ENCODE measurements around the gene KCNQ1.

The KCNQ1 gene

GRCh38 chr11:2747248-2748027, 302.6 kb downstream of the KCNQ1 start:
- TF ChIP-seq ZC3H10 (CRISPR knock-in tag; IDR thresholded peaks at IDR 0.05) (no peak), ARNTL (CRISPR knock-in tag; IDR thresholded peaks at IDR 0.05; ENCODE audit: borderline replicate concordance, low read depth) (no peak), CSRNP3 (CRISPR knock-in tag; IDR thresholded peaks at IDR 0.05) (no peak), SNAI2 (CRISPR knock-in tag; IDR thresholded peaks at IDR 0.05) (no peak), BACH2 (CRISPR knock-in tag; IDR thresholded peaks at IDR 0.05; ENCODE audit: borderline replicate concordance) (no peak), RARB (CRISPR knock-in tag; IDR thresholded peaks at IDR 0.05) (no peak), PPARA (CRISPR knock-in tag; IDR thresholded peaks at IDR 0.05; ENCODE audit: borderline replicate concordance) (no peak), GLIS3 (CRISPR knock-in tag; IDR thresholded peaks at IDR 0.05) (no peak), ISL1 (CRISPR knock-in tag; IDR thresholded peaks at IDR 0.05) (no peak), TOX (CRISPR knock-in tag; IDR thresholded peaks at IDR 0.05; ENCODE audit: borderline replicate concordance) (no peak)
- no peak for ATAC-seq

GRCh38 chr11:2748061-2748813, 303.4 kb downstream of the KCNQ1 start:
- no peak for ATAC-seq
- no peak for TF ChIP-seq TCF4 (CRISPR knock-in tag; IDR thresholded peaks at IDR 0.05; ENCODE audit: borderline replicate concordance)
- TF ChIP-seq RARB (CRISPR knock-in tag; IDR thresholded peaks at IDR 0.05) = no peak
- TF ChIP-seq ZNF8 (CRISPR knock-in tag; IDR thresholded peaks at IDR 0.05) = no peak
- no peak for TF ChIP-seq ZFP30 (CRISPR knock-in tag; IDR thresholded peaks at IDR 0.05)
- TF ChIP-seq ZFP3 (CRISPR knock-in tag; IDR thresholded peaks at IDR 0.05) = no peak
- TF ChIP-seq ZC3H10 (CRISPR knock-in tag; IDR thresholded peaks at IDR 0.05) = no peak
- no peak for TF ChIP-seq TSHZ2 (CRISPR knock-in tag; IDR thresholded peaks at IDR 0.05)
- no peak for TF ChIP-seq POU6F1 (CRISPR knock-in tag; IDR thresholded peaks at IDR 0.05; ENCODE audit: borderline replicate concordance, low read depth)
- no peak for TF ChIP-seq SNAI2 (CRISPR knock-in tag; IDR thresholded peaks at IDR 0.05)
- no peak for TF ChIP-seq OSR1 (CRISPR knock-in tag; IDR thresholded peaks at IDR 0.05)
- TF ChIP-seq PPARA (CRISPR knock-in tag; IDR thresholded peaks at IDR 0.05; ENCODE audit: borderline replicate concordance) = no peak
- no peak for TF ChIP-seq CSRNP3 (CRISPR knock-in tag; IDR thresholded peaks at IDR 0.05)

GRCh38 chr11:2748814-2749554, 304.2 kb downstream of the KCNQ1 start:
- no peak for ATAC-seq
- no peak for TF ChIP-seq ZFP30 (CRISPR knock-in tag; IDR thresholded peaks at IDR 0.05)
- TF ChIP-seq ZC3H10 (CRISPR knock-in tag; IDR thresholded peaks at IDR 0.05) = no peak
- no peak for TF ChIP-seq BACH2 (CRISPR knock-in tag; IDR thresholded peaks at IDR 0.05; ENCODE audit: borderline replicate concordance)
- TF ChIP-seq ARNTL (CRISPR knock-in tag; IDR thresholded peaks at IDR 0.05; ENCODE audit: borderline replicate concordance, low read depth) = no peak
- no peak for TF ChIP-seq POU6F1 (CRISPR knock-in tag; IDR thresholded peaks at IDR 0.05; ENCODE audit: borderline replicate concordance, low read depth)
- no peak for TF ChIP-seq PATZ1 (CRISPR knock-in tag; IDR thresholded peaks at IDR 0.05; ENCODE audit: borderline replicate concordance)
- TF ChIP-seq CREB5 (CRISPR knock-in tag; IDR thresholded peaks at IDR 0.05; ENCODE audit: low read depth) = no peak
- TF ChIP-seq ESRRG (CRISPR knock-in tag; IDR thresholded peaks at IDR 0.05) = no peak
- TF ChIP-seq ZFP3 (CRISPR knock-in tag; IDR thresholded peaks at IDR 0.05) = no peak
- TF ChIP-seq OSR1 (CRISPR knock-in tag; IDR thresholded peaks at IDR 0.05) = no peak
- TF ChIP-seq TCF4 (CRISPR knock-in tag; IDR thresholded peaks at IDR 0.05; ENCODE audit: borderline replicate concordance) = no peak
- TF ChIP-seq SNAI2 (CRISPR knock-in tag; IDR thresholded peaks at IDR 0.05) = no peak
- TF ChIP-seq ZNF8 (CRISPR knock-in tag; IDR thresholded peaks at IDR 0.05) = no peak
- no peak for TF ChIP-seq ZNF565 (CRISPR knock-in tag; conservative IDR thresholded peaks at IDR 0.05; ENCODE audit: low read depth)

All from SK-N-SH treated with all-trans-retinoic acid at 6 μM for 48 hours (cell line).